ENCODE results near the gene KRT9.

GRCh38 chr17:41618341-41619035, 46.6 kb upstream of the KRT9 start:
- TF ChIP-seq CTCF (IDR thresholded peaks at IDR 0.05) (no peak), POLR2A (IDR thresholded peaks at IDR 0.05) (no peak)

Data from right lobe of liver (tissue), 4 donors.